ENCODE data around the gene ARGLU1.

The ARGLU1 gene

DNA sequence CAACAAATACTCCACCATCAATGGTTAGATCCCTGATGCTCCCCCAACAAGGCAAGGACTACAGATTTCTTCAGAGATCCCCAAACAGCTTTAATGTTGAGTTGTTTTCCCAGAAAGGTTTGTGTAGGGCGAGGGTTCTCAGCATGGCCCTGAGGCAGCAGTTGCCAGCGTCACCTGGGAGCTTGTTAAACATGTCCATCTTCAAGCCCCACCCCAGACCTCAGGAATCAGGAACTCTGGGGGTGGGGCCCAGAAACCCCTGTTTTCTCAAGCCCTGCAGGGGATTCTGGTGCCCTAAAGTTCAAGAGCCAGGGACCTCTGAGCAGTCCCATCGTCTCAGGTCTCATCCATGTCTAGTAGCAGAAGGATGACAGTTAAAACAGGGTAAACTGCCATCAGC is 42.1 kb downstream of the ARGLU1 start:
- TF ChIP-seq, protein P1, sequence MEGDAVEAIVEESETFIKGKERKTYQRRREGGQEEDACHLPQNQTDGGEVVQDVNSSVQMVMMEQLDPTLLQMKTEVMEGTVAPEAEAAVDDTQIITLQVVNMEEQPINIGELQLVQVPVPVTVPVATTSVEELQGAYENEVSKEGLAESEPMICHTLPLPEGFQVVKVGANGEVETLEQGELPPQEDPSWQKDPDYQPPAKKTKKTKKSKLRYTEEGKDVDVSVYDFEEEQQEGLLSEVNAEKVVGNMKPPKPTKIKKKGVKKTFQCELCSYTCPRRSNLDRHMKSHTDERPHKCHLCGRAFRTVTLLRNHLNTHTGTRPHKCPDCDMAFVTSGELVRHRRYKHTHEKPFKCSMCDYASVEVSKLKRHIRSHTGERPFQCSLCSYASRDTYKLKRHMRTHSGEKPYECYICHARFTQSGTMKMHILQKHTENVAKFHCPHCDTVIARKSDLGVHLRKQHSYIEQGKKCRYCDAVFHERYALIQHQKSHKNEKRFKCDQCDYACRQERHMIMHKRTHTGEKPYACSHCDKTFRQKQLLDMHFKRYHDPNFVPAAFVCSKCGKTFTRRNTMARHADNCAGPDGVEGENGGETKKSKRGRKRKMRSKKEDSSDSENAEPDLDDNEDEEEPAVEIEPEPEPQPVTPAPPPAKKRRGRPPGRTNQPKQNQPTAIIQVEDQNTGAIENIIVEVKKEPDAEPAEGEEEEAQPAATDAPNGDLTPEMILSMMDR (IDR thresholded peaks at IDR 0.05), result no peak

DNA sequence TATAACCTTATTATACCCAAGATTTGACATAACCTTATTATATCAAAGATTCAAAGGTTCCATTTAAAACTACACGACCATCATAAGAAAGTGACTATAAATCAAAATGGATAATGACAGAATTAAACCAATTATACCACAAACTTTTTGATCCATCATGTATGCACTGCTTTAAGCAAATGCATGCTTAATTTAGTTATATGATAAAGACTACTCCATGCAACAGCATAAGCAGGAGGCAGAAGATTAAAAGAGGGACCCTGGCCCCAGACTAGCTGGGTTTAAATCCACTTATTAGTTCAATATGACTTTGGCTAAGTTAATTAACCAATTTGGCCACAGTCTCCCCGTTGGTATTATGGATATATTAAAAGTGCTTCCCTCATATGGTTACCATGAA is 43.8 kb downstream of the ARGLU1 start:
- TF ChIP-seq, protein P1 (IDR thresholded peaks at IDR 0.05), result no peak

DNA sequence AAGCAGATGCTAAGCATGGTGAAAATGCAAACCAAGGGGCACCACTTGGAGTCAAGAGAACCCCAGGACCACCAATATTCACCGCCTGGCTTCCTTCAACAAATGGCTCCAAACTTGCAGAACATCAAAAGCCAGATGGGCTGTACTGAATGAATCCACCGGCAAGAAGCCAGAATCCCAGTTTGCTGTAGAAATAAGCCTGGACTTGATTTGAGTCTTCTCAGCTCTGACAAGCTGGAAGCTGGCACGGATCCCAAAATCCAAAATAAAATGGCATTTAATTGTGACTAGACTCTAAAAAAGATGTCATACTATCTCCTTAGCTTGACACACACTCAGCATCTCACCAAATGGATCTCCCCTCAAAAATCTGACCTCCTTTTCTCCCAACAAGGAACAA is 44.4 kb downstream of the ARGLU1 start:
- TF ChIP-seq, protein P1 (IDR thresholded peaks at IDR 0.05), result no peak

DNA sequence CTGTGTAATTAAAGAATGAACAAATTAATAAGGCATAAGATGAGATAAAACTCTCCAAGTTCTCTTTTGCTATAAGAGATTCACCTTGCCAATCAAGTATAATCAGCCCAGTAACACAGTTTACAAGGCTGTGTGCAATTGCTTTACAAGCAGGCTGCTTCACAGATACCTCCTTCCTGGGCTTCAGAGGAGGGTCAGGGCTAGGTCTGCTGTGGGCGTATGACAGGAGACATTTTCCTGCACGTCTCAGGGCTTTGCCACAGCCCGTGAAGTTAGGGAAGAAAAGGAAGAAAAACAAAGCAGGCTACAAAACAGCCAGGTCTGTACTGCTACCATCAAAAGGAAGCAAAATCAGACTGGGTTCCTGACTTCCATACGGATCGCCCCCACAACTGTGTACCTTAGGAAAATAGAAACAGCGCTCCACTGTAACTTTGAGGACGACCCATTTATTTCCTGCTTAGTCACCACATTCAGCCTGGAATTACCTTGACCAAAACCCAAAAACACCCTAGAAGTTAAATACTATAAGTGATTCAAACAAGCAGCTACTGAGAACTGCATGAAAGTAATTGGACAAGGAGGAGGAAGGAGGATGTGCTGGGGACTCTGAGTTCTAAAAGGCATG is 44.9 kb downstream of the ARGLU1 start:
- TF ChIP-seq, protein P1 (IDR thresholded peaks at IDR 0.05), result no peak

DNA sequence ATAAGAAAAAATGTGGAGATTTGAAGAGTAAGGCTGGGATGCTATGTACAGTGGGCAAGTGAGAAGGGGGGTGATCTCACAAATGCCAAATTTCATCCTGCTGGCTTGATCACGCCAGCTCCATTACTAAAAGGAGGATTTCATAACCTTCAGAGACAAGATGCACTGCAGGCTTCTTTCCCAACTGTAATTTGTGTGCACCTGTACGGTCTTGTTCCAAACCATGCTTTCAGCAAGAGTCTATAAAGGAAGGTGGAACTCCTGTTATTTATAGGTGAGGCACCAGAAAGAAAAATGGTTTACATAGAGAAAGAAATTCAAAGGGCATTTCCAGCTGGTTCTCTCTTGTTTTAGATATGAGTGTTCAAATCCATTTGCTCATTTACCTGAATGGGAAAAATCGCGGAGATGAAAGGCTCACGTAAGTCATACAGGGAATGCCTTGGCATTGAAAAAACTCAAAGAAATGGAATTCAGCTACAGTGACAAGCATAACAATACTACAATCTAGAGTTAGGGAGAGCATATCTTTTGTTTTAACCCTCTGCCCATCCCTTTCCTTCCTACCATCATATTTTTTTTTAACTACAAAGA is 45.7 kb downstream of the ARGLU1 start:
- TF ChIP-seq, protein P1 (IDR thresholded peaks at IDR 0.05), result no peak

DNA sequence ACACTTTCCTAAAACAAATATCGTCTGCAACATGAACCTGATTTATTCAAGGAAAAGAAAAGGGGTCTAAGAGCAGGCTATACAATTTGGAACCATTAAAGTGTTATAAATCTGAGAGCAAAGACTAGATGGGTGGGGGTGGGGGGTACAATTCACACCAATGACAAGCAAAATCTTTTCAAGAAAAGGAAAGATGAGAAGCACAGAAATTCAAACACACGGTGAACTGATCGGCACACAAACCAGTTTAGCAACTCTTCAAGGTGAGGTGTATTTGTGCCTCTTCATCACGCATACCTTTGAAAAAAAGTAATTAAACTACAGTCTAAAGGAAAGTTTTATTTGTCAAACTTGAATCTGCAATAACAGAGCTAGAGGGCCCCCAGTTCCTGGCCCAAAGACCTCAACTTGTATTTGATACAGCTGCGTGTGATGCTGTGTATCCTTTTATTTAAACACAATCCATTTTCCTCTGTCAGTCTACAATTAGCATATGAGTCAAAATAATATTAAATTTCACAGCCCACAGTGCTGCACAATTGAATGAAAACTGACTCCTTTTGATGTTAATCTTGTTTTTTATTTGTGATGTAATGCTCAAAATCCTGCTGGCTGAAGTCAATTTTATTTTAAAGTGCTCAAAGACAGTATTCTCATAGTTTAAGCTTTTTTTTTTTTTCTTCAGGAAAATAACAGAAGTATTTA is 46.7 kb downstream of the ARGLU1 start:
- TF ChIP-seq, protein P1 (IDR thresholded peaks at IDR 0.05), result no peak

DNA sequence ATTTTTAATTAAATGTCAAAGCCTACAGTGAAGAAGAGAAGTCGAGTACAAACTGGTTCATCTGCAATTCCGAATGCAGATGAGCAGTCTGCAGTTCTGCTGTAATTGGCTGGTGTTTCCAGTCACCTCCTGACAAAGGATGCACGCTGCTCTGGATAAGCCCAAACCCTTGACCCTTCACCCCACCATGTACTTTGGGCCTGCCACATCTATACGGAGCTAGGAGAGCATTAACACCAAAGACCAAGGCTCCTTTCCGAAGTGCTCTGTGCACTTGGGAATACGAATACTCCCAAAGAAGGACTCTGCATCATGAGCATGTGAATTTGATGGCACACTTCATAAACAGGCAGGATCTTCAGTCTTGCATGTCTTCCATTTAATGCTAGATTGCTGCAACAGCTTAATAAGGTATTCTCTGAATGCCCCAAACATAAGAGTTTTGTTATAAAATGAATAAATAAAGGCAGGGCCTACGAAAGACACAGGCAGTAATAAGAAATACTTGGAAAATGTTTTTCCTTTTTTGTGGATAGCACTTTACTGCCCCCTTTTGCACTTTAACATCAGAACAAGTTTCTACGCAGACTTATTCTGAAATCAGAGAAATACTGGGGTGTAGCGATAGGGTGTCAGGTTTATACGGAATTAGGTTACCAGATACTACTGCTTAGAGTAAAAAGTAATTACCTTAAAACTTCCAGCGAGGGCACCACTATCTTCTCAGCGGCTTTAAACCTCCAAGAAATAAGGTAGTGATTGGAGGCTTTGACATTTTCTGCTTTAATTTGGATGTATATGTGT is 47.5 kb downstream of the ARGLU1 start:
- TF ChIP-seq, protein P1 (IDR thresholded peaks at IDR 0.05), result peak; percentile 49

All from LNCAP (cell line).